Measurements from ENCODE around the gene OGFR. TPM values are rescaled to one million over a fixed set of nuclear protein-coding genes. Genes with fewer than 3 reads are reported as not detected.

OGFR gene
- polyA plus RNA-seq, 3 donors = 47.8 to 114 (median 79.3) TPM

GRCh38 chr20:62790075-62790474, 14.6 kb upstream of the OGFR start:
- 91% methylated on average over 7 of the region's 12 CpGs for WGBS (ENCODE audit: insufficient coverage)

More at GRCh38 chr20:62790075-62790474, 14.6 kb upstream of the OGFR start:
- H3K79me2 ChIP-seq (ENCODE audit: insufficient read depth, low read length) = no peaks in the 10 kb centered on the region
- no peaks in the 10 kb centered on the region for H4K20me1 ChIP-seq (ENCODE audit: insufficient read depth, low read length)
- no peak overlapping the region for H3K4me3 ChIP-seq (replicated peaks in 1 of 3; ENCODE audit: low read depth in 2 of 3, low read length in 3 of 3)
- H3K27me3 ChIP-seq (ENCODE audit: control insufficient read depth in 2 of 2, insufficient read depth in 2 of 2, low read length in 2 of 2) = no peaks in the 10 kb centered on the region
- H3K9ac ChIP-seq (ENCODE audit: insufficient read depth, low read length, poor library complexity, severe bottlenecking) = no peak overlapping the region
- H3K9me3 Mint-ChIP-seq = peaks cover 12 to 16% (median 15%) of the 10 kb centered on the region in 7 donors
- intact Hi-C loops (cut with micrococcal nuclease) = loop anchor here (2.0 to 10.0 kb wide), 7 partner anchors 48 to 385 kb away; partner anchors contain the start of genes CABLES2 (in 1 of the 2) and DIDO1 (in 1 of the 2)
- peaks cover 0 to 4% (median 2%) of the 10 kb centered on the region in 3 donors for H3K27me3 Mint-ChIP-seq (ENCODE audit: low read depth in 3 of 3)
- peaks cover 0 to 13% of the 10 kb centered on the region in 2 donors for H3K9me3 ChIP-seq (replicated peaks in 1 of 2; ENCODE audit: control insufficient read depth in 1 of 2, insufficient read depth in 1 of 2, low read length in 2 of 2)
- H3K4me1 ChIP-seq (ENCODE audit: control insufficient read depth in 1 of 2, insufficient read depth in 2 of 2, low read length in 2 of 2) = peaks cover 32 to 45% of the 10 kb centered on the region in 2 donors
- H3K27ac Mint-ChIP-seq = no peak overlapping the region
- no peak overlapping the region for H3K4me3 Mint-ChIP-seq
- peaks cover 7 to 20% of the 10 kb centered on the region in 2 donors for H3K36me3 Mint-ChIP-seq
- no peak overlapping the region for H3K27ac ChIP-seq (ENCODE audit: low read depth in 1 of 2, low read length in 2 of 2)
- H3K4me2 ChIP-seq (replicated peaks; ENCODE audit: extremely low read depth, low read length, poor library complexity, severe bottlenecking) = no peak overlapping the region
- peaks cover 38% of the 10 kb centered on the region for H3K4me1 Mint-ChIP-seq
- H2AFZ ChIP-seq (ENCODE audit: insufficient read depth, low read depth, low read length, poor library complexity, severe bottlenecking) = no peak overlapping the region
- TF ChIP-seq CTCF (IDR thresholded peaks at IDR 0.05) = no peak
- no peak for DNase-seq
- H3K36me3 ChIP-seq (replicated peaks in 1 of 2; ENCODE audit: control insufficient read depth in 1 of 2, insufficient read depth in 2 of 2, low read length in 2 of 2) = no peaks in the 10 kb centered on the region
